Measurements from ENCODE around the gene ATP1A4. TPM values are rescaled to one million over a fixed set of nuclear protein-coding genes. Genes with fewer than 3 reads are reported as not detected.

The ATP1A4 gene
- total RNA-seq, 4 donors from 2014 or later: 0.07 to 0.47 TPM; not detected in 2

GRCh38 chr1:160177231-160177630 is 25.8 kb downstream of the ATP1A4 start:
- intact Hi-C loops (cut with DNase I; ENCODE audit: low total_unique reads) (no loop called here), in situ Hi-C loops (cut with MboI; ENCODE audit: low sequenced_read_pairs in 4 of 4) (no loop called here)
- no peaks in the 10 kb centered on the region for H3K36me3 ChIP-seq

GRCh38 chr1:160177667-160178066 is 26.3 kb downstream of the ATP1A4 start:
- DNase-seq (no peak), ATAC-seq (no peak)
- Histone ChIP-seq H3K4me3 (no peak overlapping the region), H3K27ac (no peak overlapping the region), H3K27me3 (no peaks in the 10 kb centered on the region), H3K4me1 (no peaks in the 10 kb centered on the region), H3K9me3 (no peaks in the 10 kb centered on the region), H3K36me3 (no peaks in the 10 kb centered on the region)
- in situ Hi-C loops (cut with MboI; ENCODE audit: low sequenced_read_pairs in 4 of 4): no loop called here
- no peak for TF ChIP-seq POLR2A (IDR thresholded peaks at IDR 0.05)
- intact Hi-C loops (cut with DNase I; ENCODE audit: low total_unique reads): no loop called here

More at GRCh38 chr1:160177231-160177630, 25.8 kb downstream of the ATP1A4 start:
- Histone ChIP-seq H3K27ac (no peak overlapping the region), H3K4me3 (no peak overlapping the region), H3K9me3 (no peaks in the 10 kb centered on the region), H3K27me3 (no peaks in the 10 kb centered on the region), H3K4me1 (no peaks in the 10 kb centered on the region)
- TF ChIP-seq POLR2A (IDR thresholded peaks at IDR 0.05) (no peak), CTCF (IDR thresholded peaks at IDR 0.05 in 4 of 5, conservative IDR thresholded peaks at IDR 0.05 in 1 of 5) (no peak)
- ATAC-seq (no peak), DNase-seq (no peak)

- intact Hi-C loops (cut with DNase I; ENCODE audit: low total_unique reads): no loop called here
These were observed 27.3 kb downstream of the ATP1A4 start for GRCh38 chr1:160178731-160179130.

GRCh38 chr1:160179336-160179735 is 27.9 kb downstream of the ATP1A4 start:
- Histone ChIP-seq H3K4me1 (no peaks in the 10 kb centered on the region), H3K27me3 (no peaks in the 10 kb centered on the region), H3K36me3 (no peaks in the 10 kb centered on the region), H3K27ac (no peak overlapping the region), H3K9me3 (no peaks in the 10 kb centered on the region), H3K4me3 (no peak overlapping the region)
- intact Hi-C loops (cut with DNase I; ENCODE audit: low total_unique reads) (no loop called here), in situ Hi-C loops (cut with MboI; ENCODE audit: low sequenced_read_pairs in 4 of 4) (no loop called here)
- TF ChIP-seq CTCF (IDR thresholded peaks at IDR 0.05 in 4 of 5, conservative IDR thresholded peaks at IDR 0.05 in 1 of 5): no peak
- no peak for TF ChIP-seq POLR2A (IDR thresholded peaks at IDR 0.05)
- DNase-seq (no peak), ATAC-seq (no peak)

More at GRCh38 chr1:160178731-160179130, 27.3 kb downstream of the ATP1A4 start:
- Histone ChIP-seq H3K4me3 (no peak overlapping the region), H3K27ac (no peak overlapping the region), H3K4me1 (no peaks in the 10 kb centered on the region), H3K27me3 (no peaks in the 10 kb centered on the region), H3K9me3 (no peaks in the 10 kb centered on the region), H3K36me3 (no peaks in the 10 kb centered on the region)
- ATAC-seq (no peak), DNase-seq (no peak)
- no peak for TF ChIP-seq CTCF (IDR thresholded peaks at IDR 0.05 in 4 of 5, conservative IDR thresholded peaks at IDR 0.05 in 1 of 5)
- no peak for TF ChIP-seq POLR2A (IDR thresholded peaks at IDR 0.05)
- in situ Hi-C loops (cut with MboI; ENCODE audit: low sequenced_read_pairs in 4 of 4): no loop called here

GRCh38 chr1:160186246-160186645 is 34.8 kb downstream of the ATP1A4 start:
- in situ Hi-C loops (cut with MboI; ENCODE audit: low sequenced_read_pairs in 4 of 4) (loop anchor here in 1 of 4 donors (10.0 kb wide), 1 partner anchor 81 kb away; no protein-coding TSS in a partner anchor), intact Hi-C loops (cut with DNase I; ENCODE audit: low total_unique reads) (no loop called here)
- no peak for TF ChIP-seq POLR2A (IDR thresholded peaks at IDR 0.05)
- TF ChIP-seq CTCF (IDR thresholded peaks at IDR 0.05 in 4 of 5, conservative IDR thresholded peaks at IDR 0.05 in 1 of 5): no peak
- H3K27ac ChIP-seq: peak overlapping the region in 1 of 4 donors; percentile 95
- no peaks in the 10 kb centered on the region for H3K9me3 ChIP-seq
- H3K4me3 ChIP-seq: no peak overlapping the region
- H3K36me3 ChIP-seq: no peaks in the 10 kb centered on the region
- peaks cover 24 to 36% of the 10 kb centered on the region in 2 donors for H3K4me1 ChIP-seq
- DNase-seq: no peak
- no peak for ATAC-seq
- no peaks in the 10 kb centered on the region for H3K27me3 ChIP-seq

Data from gastrocnemius medialis (tissue), 4 donors.